PFSK-1 (cell line): Measurements from ENCODE around the gene RIPOR3.

Experiments
- FOXP2 ChIP-seq: optimal IDR thresholded peaks from 2 replicates; pipeline ENCODE3; 2011; ENCODE audit warnings: borderline replicate concordance, control low read depth, inconsistent platforms; ENCODE audit not compliant: insufficient read depth; ENCODE audit errors: extremely low read length, extremely low read depth
- POLR2AphosphoS5 ChIP-seq: IDR thresholded peaks from 2 replicates; pipeline ENCODE4 v1.6.1; 2012; ENCODE audit warnings: low read depth, mild to moderate bottlenecking, control low read depth, low read length, moderate library complexity
- SIN3A ChIP-seq: IDR thresholded peaks from 2 replicates; pipeline ENCODE4 v1.6.1; 2012; ENCODE audit warnings: mild to moderate bottlenecking, low read length, moderate library complexity, borderline replicate concordance; ENCODE audit not compliant: insufficient read depth
- TAF1 ChIP-seq: IDR thresholded peaks from 2 replicates; pipeline ENCODE4 v1.6.1; 2012; ENCODE audit warnings: low read length, control low read depth, borderline replicate concordance; ENCODE audit not compliant: insufficient read depth
- TF ChIP-seq, protein P1 (sequence below), 2 experiments: IDR thresholded peaks; 2 replicates each; pipeline versions ENCODE4 v1.6.1 to v1.8.0; 2011 to 2012; ENCODE audit warnings: low read depth in 2 of 2, low read length in 2 of 2, control low read depth in 1 of 2, inconsistent platforms in 1 of 2, mild to moderate bottlenecking in 1 of 2, moderate library complexity in 1 of 2; ENCODE audit not compliant: insufficient read depth in 1 of 2

GRCh38 chr20:50715694-50716093 lies 24.4 kb upstream of the RIPOR3 start:
- TF ChIP-seq POLR2AphosphoS5: no peak
- TF ChIP-seq, protein P1, sequence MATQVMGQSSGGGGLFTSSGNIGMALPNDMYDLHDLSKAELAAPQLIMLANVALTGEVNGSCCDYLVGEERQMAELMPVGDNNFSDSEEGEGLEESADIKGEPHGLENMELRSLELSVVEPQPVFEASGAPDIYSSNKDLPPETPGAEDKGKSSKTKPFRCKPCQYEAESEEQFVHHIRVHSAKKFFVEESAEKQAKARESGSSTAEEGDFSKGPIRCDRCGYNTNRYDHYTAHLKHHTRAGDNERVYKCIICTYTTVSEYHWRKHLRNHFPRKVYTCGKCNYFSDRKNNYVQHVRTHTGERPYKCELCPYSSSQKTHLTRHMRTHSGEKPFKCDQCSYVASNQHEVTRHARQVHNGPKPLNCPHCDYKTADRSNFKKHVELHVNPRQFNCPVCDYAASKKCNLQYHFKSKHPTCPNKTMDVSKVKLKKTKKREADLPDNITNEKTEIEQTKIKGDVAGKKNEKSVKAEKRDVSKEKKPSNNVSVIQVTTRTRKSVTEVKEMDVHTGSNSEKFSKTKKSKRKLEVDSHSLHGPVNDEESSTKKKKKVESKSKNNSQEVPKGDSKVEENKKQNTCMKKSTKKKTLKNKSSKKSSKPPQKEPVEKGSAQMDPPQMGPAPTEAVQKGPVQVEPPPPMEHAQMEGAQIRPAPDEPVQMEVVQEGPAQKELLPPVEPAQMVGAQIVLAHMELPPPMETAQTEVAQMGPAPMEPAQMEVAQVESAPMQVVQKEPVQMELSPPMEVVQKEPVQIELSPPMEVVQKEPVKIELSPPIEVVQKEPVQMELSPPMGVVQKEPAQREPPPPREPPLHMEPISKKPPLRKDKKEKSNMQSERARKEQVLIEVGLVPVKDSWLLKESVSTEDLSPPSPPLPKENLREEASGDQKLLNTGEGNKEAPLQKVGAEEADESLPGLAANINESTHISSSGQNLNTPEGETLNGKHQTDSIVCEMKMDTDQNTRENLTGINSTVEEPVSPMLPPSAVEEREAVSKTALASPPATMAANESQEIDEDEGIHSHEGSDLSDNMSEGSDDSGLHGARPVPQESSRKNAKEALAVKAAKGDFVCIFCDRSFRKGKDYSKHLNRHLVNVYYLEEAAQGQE (IDR thresholded peaks at IDR 0.05; ENCODE audit: insufficient read depth in 1 of 2, low read depth in 2 of 2, low read length in 2 of 2): no peak
- TF ChIP-seq TAF1: no peak
- no peak for TF ChIP-seq FOXP2
- no peak for TF ChIP-seq SIN3A
